ENCODE results near the gene ADAMTS17.

DNA sequence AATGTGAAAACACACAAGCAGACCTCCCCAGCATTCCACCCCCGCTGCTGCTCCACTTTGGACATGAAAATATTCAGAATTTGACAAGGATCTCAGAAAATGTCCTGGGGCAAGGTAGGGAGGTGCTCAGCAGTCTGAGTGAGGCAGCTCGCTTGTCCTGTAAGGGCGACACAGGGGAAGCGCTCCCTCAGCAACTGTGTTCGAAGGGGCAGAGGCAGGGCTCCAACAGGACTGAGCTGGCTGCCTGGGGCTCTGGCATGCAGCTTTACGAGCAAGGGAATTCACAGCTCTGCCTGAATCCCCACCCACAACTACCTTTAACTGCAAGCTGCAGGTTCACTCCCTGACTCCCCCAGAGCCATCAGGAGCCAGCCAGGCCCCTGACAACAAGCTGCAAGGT lies 321.6 kb downstream of the ADAMTS17 start:
- TF ChIP-seq, protein P1, sequence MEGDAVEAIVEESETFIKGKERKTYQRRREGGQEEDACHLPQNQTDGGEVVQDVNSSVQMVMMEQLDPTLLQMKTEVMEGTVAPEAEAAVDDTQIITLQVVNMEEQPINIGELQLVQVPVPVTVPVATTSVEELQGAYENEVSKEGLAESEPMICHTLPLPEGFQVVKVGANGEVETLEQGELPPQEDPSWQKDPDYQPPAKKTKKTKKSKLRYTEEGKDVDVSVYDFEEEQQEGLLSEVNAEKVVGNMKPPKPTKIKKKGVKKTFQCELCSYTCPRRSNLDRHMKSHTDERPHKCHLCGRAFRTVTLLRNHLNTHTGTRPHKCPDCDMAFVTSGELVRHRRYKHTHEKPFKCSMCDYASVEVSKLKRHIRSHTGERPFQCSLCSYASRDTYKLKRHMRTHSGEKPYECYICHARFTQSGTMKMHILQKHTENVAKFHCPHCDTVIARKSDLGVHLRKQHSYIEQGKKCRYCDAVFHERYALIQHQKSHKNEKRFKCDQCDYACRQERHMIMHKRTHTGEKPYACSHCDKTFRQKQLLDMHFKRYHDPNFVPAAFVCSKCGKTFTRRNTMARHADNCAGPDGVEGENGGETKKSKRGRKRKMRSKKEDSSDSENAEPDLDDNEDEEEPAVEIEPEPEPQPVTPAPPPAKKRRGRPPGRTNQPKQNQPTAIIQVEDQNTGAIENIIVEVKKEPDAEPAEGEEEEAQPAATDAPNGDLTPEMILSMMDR (IDR thresholded peaks at IDR 0.05), result no peak
- TF ChIP-seq POLR2A (IDR thresholded peaks at IDR 0.05) (no peak), EP300 (IDR thresholded peaks at IDR 0.05; ENCODE audit: low read depth) (no peak), POLR2AphosphoS5 (IDR thresholded peaks at IDR 0.05) (no peak)
